Nephron (organoid): ENCODE results near the gene ACADM.

Experiments used
- H3K27ac Mint-ChIP-seq, 3 experiments: 2 replicates each; pipeline ENCODE4 v1.8.0; 2020; ENCODE audit warnings: mixed read lengths in 3 of 3, mild to moderate bottlenecking in 2 of 3, moderate library complexity in 1 of 3
- H3K27me3 Mint-ChIP-seq: 2 replicates; pipeline ENCODE4 v1.8.0; 2021; ENCODE audit warnings: low read depth, mild to moderate bottlenecking, moderate library complexity, mixed read lengths
- H3K36me3 Mint-ChIP-seq: 2 replicates; pipeline ENCODE4 v1.8.0; 2020; ENCODE audit warnings: low read depth, mixed read lengths
- H3K4me1 Mint-ChIP-seq: 2 replicates; pipeline ENCODE4 v1.8.0; 2020; ENCODE audit warnings: mixed read lengths
- H3K4me3 Mint-ChIP-seq, 3 experiments: 2 replicates each; pipeline ENCODE4 v1.8.0; 2020; ENCODE audit warnings: mild to moderate bottlenecking in 3 of 3, mixed read lengths in 3 of 3, moderate library complexity in 2 of 3
- H3K9me3 Mint-ChIP-seq: 2 replicates; pipeline ENCODE4 v1.8.0; 2020; ENCODE audit warnings: mixed read lengths
- CTCF ChIP-seq, 3 experiments: fragments of 200-600 bp; sonication (generic); IDR thresholded peaks; one replicate each; pipeline ENCODE4 v1.5.0; 2021; ENCODE audit warnings: antibody characterized with exemption in 3 of 3; ENCODE audit not compliant: unreplicated experiment in 3 of 3

ACADM gene

GRCh38 chr1:75707191-75707590, 17.3 kb upstream of the ACADM start:
- H3K4me3 Mint-ChIP-seq, result no peak overlapping the region
- H3K4me1 Mint-ChIP-seq, result no peaks in the 10 kb centered on the region
- no peaks in the 10 kb centered on the region for H3K27me3 Mint-ChIP-seq
- no peak for TF ChIP-seq CTCF (IDR thresholded peaks at IDR 0.05; ENCODE audit: unreplicated experiment in 3 of 3)
- H3K9me3 Mint-ChIP-seq, result peaks cover 2% of the 10 kb centered on the region
- no peaks in the 10 kb centered on the region for H3K36me3 Mint-ChIP-seq
- no peak overlapping the region for H3K27ac Mint-ChIP-seq

GRCh38 chr1:75708910-75709309, 15.6 kb upstream of the ACADM start:
- Mint-ChIP-seq H3K4me3 (no peak overlapping the region), H3K36me3 (no peaks in the 10 kb centered on the region), H3K27ac (no peak overlapping the region), H3K9me3 (peaks cover 2% of the 10 kb centered on the region), H3K27me3 (no peaks in the 10 kb centered on the region), H3K4me1 (no peaks in the 10 kb centered on the region)
- no peak for TF ChIP-seq CTCF (IDR thresholded peaks at IDR 0.05; ENCODE audit: unreplicated experiment in 3 of 3)

GRCh38 chr1:75710832-75711231, 13.7 kb upstream of the ACADM start:
- Mint-ChIP-seq H3K4me3 (no peak overlapping the region), H3K4me1 (no peaks in the 10 kb centered on the region), H3K27ac (no peak overlapping the region), H3K9me3 (peaks cover 2% of the 10 kb centered on the region), H3K36me3 (no peaks in the 10 kb centered on the region), H3K27me3 (no peaks in the 10 kb centered on the region)
- no peak for TF ChIP-seq CTCF (IDR thresholded peaks at IDR 0.05; ENCODE audit: unreplicated experiment in 3 of 3)

- Mint-ChIP-seq H3K4me1 (no peaks in the 10 kb centered on the region), H3K36me3 (no peaks in the 10 kb centered on the region)
Observed at GRCh38 chr1:75711846-75712245, 12.7 kb upstream of the ACADM start.

GRCh38 chr1:75712306-75712705, 12.2 kb upstream of the ACADM start:
- Mint-ChIP-seq H3K4me1 (no peaks in the 10 kb centered on the region), H3K27me3 (peaks cover 4% of the 10 kb centered on the region), H3K36me3 (no peaks in the 10 kb centered on the region), H3K4me3 (no peak overlapping the region), H3K27ac (no peak overlapping the region), H3K9me3 (peaks cover 2% of the 10 kb centered on the region)
- no peak for TF ChIP-seq CTCF (IDR thresholded peaks at IDR 0.05; ENCODE audit: unreplicated experiment in 3 of 3)

More at GRCh38 chr1:75711846-75712245, 12.7 kb upstream of the ACADM start:
- H3K4me3 Mint-ChIP-seq, result no peak overlapping the region
- no peak for TF ChIP-seq CTCF (IDR thresholded peaks at IDR 0.05; ENCODE audit: unreplicated experiment in 3 of 3)
- H3K27me3 Mint-ChIP-seq, result peaks cover 4% of the 10 kb centered on the region
- no peak overlapping the region for H3K27ac Mint-ChIP-seq
- peaks cover 2% of the 10 kb centered on the region for H3K9me3 Mint-ChIP-seq

GRCh38 chr1:75719810-75720209, 4.7 kb upstream of the ACADM start:
- no peak for TF ChIP-seq CTCF (IDR thresholded peaks at IDR 0.05; ENCODE audit: unreplicated experiment in 3 of 3)
- Mint-ChIP-seq H3K36me3 (no peaks in the 10 kb centered on the region), H3K27me3 (peaks cover 4% of the 10 kb centered on the region), H3K4me1 (no peaks in the 10 kb centered on the region), H3K9me3 (no peaks in the 10 kb centered on the region), H3K4me3 (no peak overlapping the region), H3K27ac (no peak overlapping the region)
